GM19467 (cell line): ENCODE measurements around the gene ACOXL.
"Not testable (repeated sequence)": the region's sequence is repeated elsewhere in the genome, so short reads cannot be mapped to it uniquely, and the experiment has no call there.

Source experiments
- ATAC-seq: cut with Tn5 transposase; IDR thresholded peaks from one replicate; pipeline ENCODE4 v1.9.1; 2021; ENCODE audit warnings: mild to moderate bottlenecking, moderate library complexity; ENCODE audit not compliant: unreplicated experiment

ACOXL gene

GRCh38 chr2:111050701-111051376 is 318.5 kb downstream of the ACOXL start:
- ATAC-seq: no peak

DNA sequence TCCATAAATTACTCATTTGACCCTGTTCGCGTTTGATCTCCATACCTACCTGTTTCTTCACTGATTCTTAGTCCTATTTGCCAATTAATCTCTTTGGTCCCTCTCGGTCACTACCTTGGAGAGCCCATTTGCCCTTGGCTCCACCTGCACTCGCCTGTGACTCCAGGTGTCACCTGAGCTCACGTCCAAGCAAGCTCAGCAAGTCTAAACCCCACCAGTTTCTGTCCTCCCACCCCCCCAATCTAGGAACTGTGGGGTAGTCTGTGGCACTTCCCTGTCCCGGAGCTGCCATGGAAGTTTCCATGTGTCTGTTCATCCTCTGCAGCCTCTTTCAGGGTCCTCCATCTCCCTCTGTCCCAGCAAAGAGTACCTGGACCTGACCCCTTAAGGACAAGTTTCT is 320.2 kb downstream of the ACOXL start:
- ATAC-seq: no peak

DNA sequence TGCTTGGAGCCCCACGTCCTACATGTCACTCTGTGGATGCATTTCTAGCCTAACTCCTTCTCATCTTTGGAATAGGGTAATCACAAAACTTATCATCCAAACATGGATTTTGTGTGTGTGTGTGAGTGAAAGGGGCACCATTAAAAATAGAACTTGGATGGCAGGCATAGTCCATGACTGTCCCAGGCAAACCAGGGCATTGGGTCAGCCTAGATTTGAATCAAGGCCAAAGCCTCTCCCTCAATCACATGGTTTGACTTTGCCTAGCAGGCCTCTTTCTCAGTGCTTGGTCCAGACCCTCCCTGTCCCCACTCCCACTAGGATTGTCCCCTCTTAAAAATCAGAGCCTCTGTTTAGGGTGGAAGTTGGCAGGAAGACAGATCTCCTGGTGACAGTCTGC is 320.9 kb downstream of the ACOXL start:
- no peak for ATAC-seq

DNA sequence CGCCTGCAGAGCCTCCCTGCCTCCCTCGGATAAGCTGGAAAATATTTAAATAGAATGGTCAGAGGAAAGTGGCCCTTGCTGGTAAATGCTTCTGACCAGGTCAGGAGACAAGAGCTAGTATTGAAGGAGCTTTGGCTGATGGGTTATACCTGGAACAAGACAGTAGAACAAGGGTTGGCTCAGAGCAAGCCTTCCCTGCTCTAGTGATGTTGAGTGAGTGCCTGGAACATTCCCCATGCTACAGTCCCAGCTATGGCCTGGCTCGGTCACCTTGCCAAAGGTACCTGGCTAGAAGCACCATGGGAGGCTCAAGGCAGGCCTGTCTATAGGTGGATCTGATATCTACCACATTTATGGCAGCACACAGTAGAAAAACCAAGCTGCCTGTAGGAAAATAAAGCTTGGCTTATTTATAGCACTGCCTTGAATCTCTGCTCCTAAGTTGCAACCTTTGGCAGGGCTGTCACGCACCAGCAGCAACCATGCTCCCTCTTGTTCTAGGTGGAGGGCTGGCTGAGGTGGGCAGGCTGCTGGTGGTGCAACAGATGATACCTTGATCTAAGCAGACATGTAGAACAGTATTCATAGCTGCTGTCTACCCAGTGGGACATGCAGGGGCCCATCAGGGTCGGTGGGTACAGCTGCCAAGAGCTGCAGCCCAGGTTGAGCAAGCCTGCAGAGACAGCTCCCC is 321.6 kb downstream of the ACOXL start:
- no peak for ATAC-seq

GRCh38 chr2:111054791-111055691 is 322.7 kb downstream of the ACOXL start:
- no peak for ATAC-seq

- no peak for ATAC-seq
Observed at GRCh38 chr2:111055735-111056134, 323.4 kb downstream of the ACOXL start.

DNA sequence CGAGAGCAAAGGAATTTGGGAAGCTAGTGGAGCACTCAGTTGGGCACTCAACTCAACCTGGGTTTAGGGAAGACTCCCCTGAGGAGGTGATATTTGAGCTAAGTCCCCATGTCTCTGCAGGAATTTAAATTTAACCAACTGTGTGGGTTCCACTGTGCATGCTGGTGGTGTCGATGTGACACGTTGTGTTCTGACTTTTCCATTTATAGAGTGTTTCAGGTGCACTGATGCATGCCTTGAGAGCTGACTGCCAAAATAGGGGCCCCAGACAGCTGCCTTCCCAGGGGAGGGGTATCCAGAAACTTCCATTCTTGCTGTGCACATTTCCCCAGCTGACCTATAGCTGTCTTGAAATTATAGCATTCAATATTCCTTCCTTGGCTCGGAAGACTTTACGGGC is 324.7 kb downstream of the ACOXL start:
- no peak for ATAC-seq

- no peak for ATAC-seq
Observed at GRCh38 chr2:111057721-111058120, 325.3 kb downstream of the ACOXL start.

GRCh38 chr2:111058264-111058663 is 325.9 kb downstream of the ACOXL start:
- ATAC-seq: no peak

DNA sequence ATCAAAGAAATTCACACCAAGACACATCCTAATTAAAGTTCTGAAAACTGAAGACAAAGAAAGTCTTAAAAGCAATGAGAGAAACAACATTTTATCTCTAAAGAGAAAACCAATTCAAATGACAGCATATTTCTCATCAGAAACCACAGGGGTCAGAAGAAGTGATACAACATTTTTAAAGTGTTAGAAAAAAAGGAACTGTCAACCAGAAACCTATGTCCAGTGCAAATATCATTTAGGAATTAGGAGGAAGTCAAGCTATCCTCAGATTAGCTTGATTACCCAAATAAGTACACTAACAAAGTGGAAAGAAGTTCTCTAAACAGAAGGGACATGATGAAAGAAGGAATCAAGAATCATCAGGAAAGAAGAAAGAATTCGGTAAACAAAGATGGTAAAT is 328.8 kb downstream of the ACOXL start:
- no peak for ATAC-seq

- ATAC-seq: peak; percentile 54
Observed at GRCh38 chr2:111062417-111062816, 330.0 kb downstream of the ACOXL start.

GRCh38 chr2:111066062-111066593 is 333.8 kb downstream of the ACOXL start:
- no peak for ATAC-seq

- ATAC-seq: no peak
Observed at GRCh38 chr2:111068435-111069058, 336.2 kb downstream of the ACOXL start.

GRCh38 chr2:111069722-111070121 is 337.3 kb downstream of the ACOXL start:
- no peak for ATAC-seq

GRCh38 chr2:111071600-111072171 is 339.3 kb downstream of the ACOXL start:
- no peak for ATAC-seq

DNA sequence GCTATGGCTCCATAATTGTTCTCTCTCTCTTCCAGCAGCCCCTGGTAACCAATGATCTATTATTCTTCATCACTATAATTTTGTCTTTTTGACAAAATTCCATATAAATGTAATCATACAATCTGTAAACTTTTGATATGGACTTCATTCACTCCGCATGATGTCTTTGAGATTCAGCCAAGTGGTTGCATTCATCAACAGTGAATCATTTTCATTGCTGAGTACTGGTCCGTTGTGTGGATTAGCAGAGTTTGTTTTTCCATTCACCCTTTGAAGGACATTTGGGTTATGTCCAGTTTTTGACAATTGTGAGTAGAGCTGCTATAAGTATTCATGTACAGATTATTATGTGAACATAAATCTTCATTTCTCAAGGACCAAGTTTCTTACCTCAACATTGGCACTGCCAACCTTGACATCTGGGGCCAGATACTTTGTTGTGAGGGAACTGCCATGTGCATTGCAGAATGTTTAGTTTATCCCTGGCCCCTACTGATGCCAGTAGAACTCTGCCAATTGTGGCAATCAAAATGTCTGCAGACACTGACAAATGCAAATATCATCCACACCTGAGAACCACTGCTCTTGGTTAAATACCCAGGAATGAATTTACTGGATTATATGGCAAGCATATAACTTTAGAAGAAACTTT is 340.0 kb downstream of the ACOXL start:
- no peak for ATAC-seq

- not testable (repeated sequence) for ATAC-seq
Observed at GRCh38 chr2:111082659-111083058, 350.3 kb downstream of the ACOXL start.

- no peak for ATAC-seq
Observed at GRCh38 chr2:111091811-111092211, 359.4 kb downstream of the ACOXL start.

GRCh38 chr2:111094691-111095090 is 362.3 kb downstream of the ACOXL start:
- no peak for ATAC-seq

- no peak for ATAC-seq
Observed at GRCh38 chr2:111095434-111095833, 363.1 kb downstream of the ACOXL start.
